ENCODE results near the gene ABHD5. TPM values are rescaled to one million over a fixed set of nuclear protein-coding genes. Genes with fewer than 3 reads are reported as not detected.

Gene ABHD5
- total and polyA plus RNA-seq, 9 donors, result 4.4 to 36.2 (median 11.3) TPM

DNA sequence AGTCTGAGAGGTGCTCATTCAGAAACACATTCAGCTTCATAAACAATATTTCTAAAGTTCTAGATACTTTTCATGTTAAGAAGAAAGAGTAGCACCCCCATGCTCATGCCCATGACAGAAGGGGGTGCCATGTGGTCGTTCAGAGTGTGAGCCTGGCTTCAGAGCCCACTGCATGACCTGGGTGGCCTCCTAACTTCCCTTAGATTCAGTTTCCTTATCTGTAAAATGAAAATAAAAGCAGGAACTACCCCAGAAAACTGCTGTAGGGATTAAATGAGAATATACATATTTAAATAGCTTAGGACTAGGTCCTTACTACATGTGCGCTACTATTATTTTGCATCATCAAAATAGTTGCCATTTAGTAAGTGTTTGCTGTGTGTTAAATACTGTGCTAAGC, 69.2 kb downstream of the ABHD5 start:
- TF ChIP-seq, protein P1, sequence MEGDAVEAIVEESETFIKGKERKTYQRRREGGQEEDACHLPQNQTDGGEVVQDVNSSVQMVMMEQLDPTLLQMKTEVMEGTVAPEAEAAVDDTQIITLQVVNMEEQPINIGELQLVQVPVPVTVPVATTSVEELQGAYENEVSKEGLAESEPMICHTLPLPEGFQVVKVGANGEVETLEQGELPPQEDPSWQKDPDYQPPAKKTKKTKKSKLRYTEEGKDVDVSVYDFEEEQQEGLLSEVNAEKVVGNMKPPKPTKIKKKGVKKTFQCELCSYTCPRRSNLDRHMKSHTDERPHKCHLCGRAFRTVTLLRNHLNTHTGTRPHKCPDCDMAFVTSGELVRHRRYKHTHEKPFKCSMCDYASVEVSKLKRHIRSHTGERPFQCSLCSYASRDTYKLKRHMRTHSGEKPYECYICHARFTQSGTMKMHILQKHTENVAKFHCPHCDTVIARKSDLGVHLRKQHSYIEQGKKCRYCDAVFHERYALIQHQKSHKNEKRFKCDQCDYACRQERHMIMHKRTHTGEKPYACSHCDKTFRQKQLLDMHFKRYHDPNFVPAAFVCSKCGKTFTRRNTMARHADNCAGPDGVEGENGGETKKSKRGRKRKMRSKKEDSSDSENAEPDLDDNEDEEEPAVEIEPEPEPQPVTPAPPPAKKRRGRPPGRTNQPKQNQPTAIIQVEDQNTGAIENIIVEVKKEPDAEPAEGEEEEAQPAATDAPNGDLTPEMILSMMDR (IDR thresholded peaks at IDR 0.05), result no peak
- TF ChIP-seq EP300 (IDR thresholded peaks at IDR 0.05), result no peak
- TF ChIP-seq POLR2A (IDR thresholded peaks at IDR 0.05), result no peak
- intact Hi-C loops (cut with DNase I), result no loop called here
- no peak overlapping the region for H3K27ac ChIP-seq

DNA sequence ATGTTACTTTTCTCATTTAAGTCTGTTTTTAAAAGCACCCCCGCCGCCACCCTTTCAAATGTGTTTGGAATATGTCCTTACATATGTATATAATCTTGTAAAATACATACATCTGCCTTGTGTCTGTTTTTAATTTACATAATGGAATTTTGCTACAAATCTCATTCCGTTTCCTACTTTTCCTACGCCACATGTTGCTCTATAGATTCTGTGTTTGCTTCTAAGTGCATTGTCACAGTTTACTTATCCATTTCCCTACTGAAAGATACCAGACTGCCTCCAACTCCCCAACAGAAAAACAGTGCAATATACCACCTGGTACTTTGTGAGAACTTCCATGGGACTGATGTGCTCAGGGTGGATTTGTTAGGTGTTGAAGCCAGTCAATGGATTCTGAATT, 70.2 kb downstream of the ABHD5 start:
- Histone ChIP-seq H3K36me3 (no peaks in the 10 kb centered on the region), H3K4me1 (ENCODE audit: insufficient read depth) (no peaks in the 10 kb centered on the region), H3K9me3 (no peaks in the 10 kb centered on the region), H3K27me3 (no peaks in the 10 kb centered on the region), H3K4me3 (no peak overlapping the region), H3K27ac (no peak overlapping the region)
- DNase-seq, result no peak
- intact Hi-C loops (cut with DNase I), result no loop called here
- WGBS, 3 donors, result 68 to 72% (median 69%) methylated on average over 4 of the region's 4 CpGs
- TF ChIP-seq EP300 (IDR thresholded peaks at IDR 0.05) (no peak), POLR2A (IDR thresholded peaks at IDR 0.05) (no peak)
- TF ChIP-seq, protein P1 (IDR thresholded peaks at IDR 0.05), result no peak

More for the DNA sequence above, 69.2 kb downstream of the ABHD5 start:
- H3K4me3 ChIP-seq, result no peak overlapping the region
- H3K27me3 ChIP-seq, result no peaks in the 10 kb centered on the region
- H3K36me3 ChIP-seq, result no peaks in the 10 kb centered on the region
- H3K4me1 ChIP-seq (ENCODE audit: insufficient read depth), result no peaks in the 10 kb centered on the region
- DNase-seq, result no peak
- 59 to 70% (median 60%) methylated on average over 2 of the region's 2 CpGs for WGBS, 3 donors
- no peaks in the 10 kb centered on the region for H3K9me3 ChIP-seq

DNA sequence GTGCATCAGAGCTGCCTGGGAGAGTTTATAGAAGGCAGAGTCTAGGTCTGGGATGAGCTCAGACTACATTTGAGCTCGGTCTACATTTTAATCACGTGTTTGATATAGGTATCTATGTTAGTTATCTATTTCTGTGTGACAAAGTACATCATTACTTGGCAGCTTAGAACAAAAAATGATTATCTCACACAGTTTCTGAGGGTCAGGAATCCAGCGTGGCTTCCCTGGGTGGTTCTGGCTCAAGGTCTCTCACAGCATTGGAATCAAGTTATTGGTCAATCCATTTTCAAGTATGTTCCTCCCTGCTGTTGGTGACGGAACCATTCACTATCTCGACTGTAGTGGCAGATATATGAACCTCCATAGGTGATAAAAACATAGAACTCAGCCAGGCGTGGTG, 71.7 kb downstream of the ABHD5 start:
- Histone ChIP-seq H3K36me3 (no peaks in the 10 kb centered on the region), H3K9me3 (no peaks in the 10 kb centered on the region), H3K27me3 (no peaks in the 10 kb centered on the region), H3K4me3 (no peak overlapping the region), H3K27ac (no peak overlapping the region), H3K4me1 (ENCODE audit: insufficient read depth) (no peaks in the 10 kb centered on the region)
- no peak for DNase-seq
- no peak for TF ChIP-seq POLR2A (IDR thresholded peaks at IDR 0.05)
- TF ChIP-seq EP300 (IDR thresholded peaks at IDR 0.05), result no peak
- TF ChIP-seq, protein P1 (IDR thresholded peaks at IDR 0.05), result no peak
- intact Hi-C loops (cut with DNase I), result no loop called here
- WGBS, 3 donors, result 48 to 62% (median 51%) methylated on average over 6 of the region's 6 CpGs

DNA sequence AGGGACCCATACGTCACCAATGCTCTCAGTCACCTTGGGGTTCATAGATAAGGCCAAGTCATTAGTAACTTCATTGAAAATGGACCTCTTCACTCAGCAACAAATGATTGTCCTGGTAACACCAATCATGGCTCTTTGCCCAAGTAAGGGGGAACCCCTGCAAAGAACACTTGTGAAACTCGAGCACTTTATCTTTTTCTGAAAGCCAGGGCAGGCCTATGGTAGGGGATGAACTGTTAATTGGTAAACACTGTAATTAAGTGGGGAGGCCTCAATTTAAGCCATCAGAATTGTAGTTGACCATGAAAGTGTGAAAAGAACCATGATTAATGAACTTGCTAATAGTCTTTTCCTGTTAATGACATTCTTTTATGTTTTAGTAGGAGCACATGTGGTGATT, 73.3 kb downstream of the ABHD5 start:
- Histone ChIP-seq H3K9me3 (no peaks in the 10 kb centered on the region), H3K27ac (no peak overlapping the region), H3K27me3 (no peaks in the 10 kb centered on the region), H3K4me1 (ENCODE audit: insufficient read depth) (peaks cover 4% of the 10 kb centered on the region), H3K36me3 (no peaks in the 10 kb centered on the region), H3K4me3 (no peak overlapping the region)
- intact Hi-C loops (cut with DNase I), result no loop called here
- TF ChIP-seq EP300 (IDR thresholded peaks at IDR 0.05) (no peak), POLR2A (IDR thresholded peaks at IDR 0.05) (no peak)
- TF ChIP-seq, protein P1 (IDR thresholded peaks at IDR 0.05), result no peak
- WGBS, 3 donors, result 61 to 77% (median 77%) methylated on average over 2 of the region's 2 CpGs
- no peak for DNase-seq
